ENCODE measurements around the gene GOLGA6L22. TPM values are rescaled to one million over a fixed set of nuclear protein-coding genes. Genes with fewer than 3 reads are reported as not detected.

Gene GOLGA6L22
- total and polyA plus RNA-seq, 2 experiments from 2014 or later, result not detected

Small RNA genes within 50 kb of the gene (small RNA-seq; reads per million reads assigned to genes)
- not detected for gene RN7SL545P (ENCODE audit: low read depth, low replicate concordance)
